K562 (cell line): Measurements from ENCODE around the gene B4GALT5. TPM values are rescaled to one million over a fixed set of nuclear protein-coding genes. Genes with fewer than 3 reads are reported as not detected.

Experiments
- ATF1 ChIP-seq, 2 experiments: fragments of 450-650 bp in 1 of 2; IDR thresholded peaks; 2 replicates each; pipeline ENCODE4 v1.6.1; 2016; ENCODE audit warnings: missing compliant biosample characterization in 1 of 2, missing genetic modification characterization in 1 of 2
- ATF7 ChIP-seq: fragments of 450-650 bp; IDR thresholded peaks from 2 replicates; pipeline ENCODE4 v1.7.1; 2014; ENCODE audit warnings: mild to moderate bottlenecking, moderate library complexity
- BMI1 ChIP-seq: fragments of 150-350 bp; IDR thresholded peaks from 2 replicates; pipeline ENCODE4 v1.6.1; 2014; ENCODE audit warnings: low read length
- FUS ChIP-seq: fragments of 200-400 bp; formaldehyde crosslinking; optimal IDR thresholded peaks from 2 replicates; pipeline ENCODE3; 2017; ENCODE audit warnings: low read depth, low read length
- HLTF ChIP-seq: fragments of 450-650 bp; IDR thresholded peaks from 2 replicates; pipeline ENCODE4 v1.6.1; 2016
- KHSRP ChIP-seq: fragments of 450-650 bp; IDR thresholded peaks from 2 replicates; pipeline ENCODE4 v1.6.1; 2017
- NFE2 ChIP-seq: IDR thresholded peaks from 2 replicates; pipeline ENCODE4 v1.6.1; 2014; ENCODE audit warnings: antibody characterized with exemption, low read depth
- PRMT5 ChIP-seq: sonication (generic); formaldehyde crosslinking; IDR thresholded peaks from 2 replicates; pipeline ENCODE4 v1.5.0; 2020; ENCODE audit warnings: missing genetic modification reagents
- PTBP1 ChIP-seq: fragments of 200-400 bp; formaldehyde crosslinking; IDR thresholded peaks from 2 replicates; pipeline ENCODE4 v1.6.1; 2017; ENCODE audit warnings: low read depth, low read length
- RBM14 ChIP-seq: fragments of 200-400 bp; formaldehyde crosslinking; IDR thresholded peaks from 2 replicates; pipeline ENCODE4 v1.6.1; 2018; ENCODE audit warnings: low read depth, mild to moderate bottlenecking, low read length, moderate library complexity, borderline replicate concordance; ENCODE audit not compliant: insufficient read depth
- SNIP1 ChIP-seq: fragments of 450-650 bp; IDR thresholded peaks from 2 replicates; pipeline ENCODE4 v1.7.1; 2017; ENCODE audit warnings: low read depth, mild to moderate bottlenecking
- SOX6 ChIP-seq: fragments of 450-650 bp; IDR thresholded peaks from 2 replicates; pipeline ENCODE4 v1.6.1; 2014; ENCODE audit warnings: mild to moderate bottlenecking
- TAF1 ChIP-seq: IDR thresholded peaks from 2 replicates; pipeline ENCODE4 v1.6.1; 2011; ENCODE audit warnings: mild to moderate bottlenecking, low read length, moderate library complexity; ENCODE audit not compliant: insufficient read depth, control insufficient read depth, severe bottlenecking; ENCODE audit errors: extremely low read depth
- TSC22D4 ChIP-seq: fragments of 450-650 bp; IDR thresholded peaks from 2 replicates; pipeline ENCODE4 v1.6.1; 2016; ENCODE audit warnings: missing genetic modification characterization, missing biosample characterization, control low read depth
- U2AF2 ChIP-seq: fragments of 200-400 bp; formaldehyde crosslinking; optimal IDR thresholded peaks from 2 replicates; pipeline ENCODE3; 2017; ENCODE audit warnings: low read depth, mild to moderate bottlenecking, low read length
- ZNF146 ChIP-seq: IDR thresholded peaks from one replicate; pipeline ENCODE4 v1.6.1; 2018; ENCODE audit warnings: missing compliant biosample characterization; ENCODE audit not compliant: unreplicated experiment
- ZNF184 ChIP-seq: sonication (generic); formaldehyde crosslinking; IDR thresholded peaks from 2 replicates; pipeline ENCODE4 v1.5.0; 2020; ENCODE audit warnings: missing genetic modification reagents
- ZNF217 ChIP-seq: sonication (generic); formaldehyde crosslinking; IDR thresholded peaks from 2 replicates; pipeline ENCODE4 v1.8.0; 2022; ENCODE audit warnings: mild to moderate bottlenecking, missing genetic modification reagents
- polyA plus RNA-seq, 8 experiments: library from polyadenylated mRNA; depleted of rRNA in 4 of 8; stranded (reverse) in 5 of 8; unstranded in 3 of 8; fragments of >200 nt; fragmentation: Nextera tagmentation in 2 of 8; fragmentation: Illumina TruSeq in 1 of 8; extraction: Ambion mirVana in 2 of 8; extraction: Trizol in 1 of 8; gene quantifications; 2 replicates each; pipeline versions ENCODE4 v1.2.1 to v1.2.3, GENCODE V29; 2011 to 2014; ENCODE audit warnings: inconsistent platforms in 1 of 8, missing spikeins in 1 of 8
- total RNA-seq, 7 experiments: library from RNA; depleted of rRNA in 6 of 7; stranded (reverse); fragments of >200 nt in 6 of 7; fragmentation: Illumina TruSeq in 2 of 7; extraction: Trizol in 2 of 7; gene quantifications; 2 replicates each; pipeline versions ENCODE4 v1.2.1 to v1.2.3, GENCODE V29; 2011 to 2021; ENCODE audit warnings: low replicate concordance in 1 of 7
- TF ChIP-seq, protein P1 (sequence below), 3 experiments: fragments of 200-800 bp in 1 of 3; fragments of 250-450 bp in 1 of 3; fragments of 450-650 bp in 1 of 3; sonication (Bioruptor Pico) in 1 of 3; sonication (Bioruptor generic) in 1 of 3; formaldehyde crosslinking in 1 of 3; IDR thresholded peaks; 2 replicates each; pipeline versions ENCODE4 v1.6.1 to v1.8.0; 2016 to 2022; ENCODE audit warnings: mild to moderate bottlenecking in 2 of 3, missing genetic modification characterization in 2 of 3, missing compliant biosample characterization in 1 of 3, moderate library complexity in 1 of 3
- TF ChIP-seq, protein P2 (sequence below): fragments of 250-450 bp; sonication (Bioruptor Pico); IDR thresholded peaks from 2 replicates; pipeline ENCODE4 v1.5.0; 2021; ENCODE audit warnings: mild to moderate bottlenecking, moderate library complexity
- TF ChIP-seq, protein P3 (sequence below): sonication (generic); formaldehyde crosslinking; IDR thresholded peaks from 2 replicates; pipeline ENCODE4 v1.8.1; 2022; ENCODE audit warnings: missing genetic modification reagents

Gene B4GALT5
- total and polyA plus RNA-seq, 9 of the 15 experiments (the other 6 are each of a cell fraction or from before 2014, with no cell fraction given), result 8.5 to 32.6 (median 23.4) TPM

DNA sequence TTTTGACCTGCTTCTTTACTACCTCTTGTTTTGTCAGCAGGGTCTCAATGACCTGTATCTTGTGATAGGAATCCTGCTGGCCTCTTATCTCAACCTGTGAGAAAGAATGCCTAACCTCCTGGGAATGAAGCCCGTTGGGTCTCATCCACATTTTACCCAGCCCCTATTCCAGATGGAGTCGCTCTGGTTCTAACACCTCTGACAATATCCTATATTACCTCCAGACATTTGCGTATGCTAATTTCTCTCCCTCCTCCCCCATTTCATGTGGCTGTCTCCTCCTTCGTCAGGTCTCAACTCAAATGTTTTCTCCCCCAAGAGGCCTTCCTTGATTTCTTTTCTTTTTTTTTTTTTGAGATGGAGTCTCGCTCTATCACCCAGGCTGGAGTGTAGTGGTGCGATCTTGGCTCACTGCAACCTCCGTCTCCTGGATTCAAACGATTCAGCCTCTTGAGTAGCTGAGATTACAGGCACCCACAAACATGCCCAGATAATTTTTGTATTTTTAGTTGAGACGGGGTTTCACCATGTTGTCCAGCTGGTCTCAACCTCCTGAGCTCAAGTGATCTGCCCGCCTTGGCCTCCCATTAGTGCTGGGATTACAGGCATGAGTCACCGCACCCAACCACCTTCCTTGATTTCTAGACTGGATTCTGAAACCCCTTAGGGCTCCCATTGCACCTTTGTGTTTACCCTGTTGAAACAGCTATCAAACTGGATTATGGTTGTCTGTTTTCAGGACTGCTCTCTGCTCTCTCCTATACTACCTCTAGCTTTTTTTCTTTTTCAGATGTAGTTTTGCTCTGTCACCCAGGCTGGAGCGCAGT lies 49.5 kb upstream of the B4GALT5 start (continued):
- TF ChIP-seq, protein P1, sequence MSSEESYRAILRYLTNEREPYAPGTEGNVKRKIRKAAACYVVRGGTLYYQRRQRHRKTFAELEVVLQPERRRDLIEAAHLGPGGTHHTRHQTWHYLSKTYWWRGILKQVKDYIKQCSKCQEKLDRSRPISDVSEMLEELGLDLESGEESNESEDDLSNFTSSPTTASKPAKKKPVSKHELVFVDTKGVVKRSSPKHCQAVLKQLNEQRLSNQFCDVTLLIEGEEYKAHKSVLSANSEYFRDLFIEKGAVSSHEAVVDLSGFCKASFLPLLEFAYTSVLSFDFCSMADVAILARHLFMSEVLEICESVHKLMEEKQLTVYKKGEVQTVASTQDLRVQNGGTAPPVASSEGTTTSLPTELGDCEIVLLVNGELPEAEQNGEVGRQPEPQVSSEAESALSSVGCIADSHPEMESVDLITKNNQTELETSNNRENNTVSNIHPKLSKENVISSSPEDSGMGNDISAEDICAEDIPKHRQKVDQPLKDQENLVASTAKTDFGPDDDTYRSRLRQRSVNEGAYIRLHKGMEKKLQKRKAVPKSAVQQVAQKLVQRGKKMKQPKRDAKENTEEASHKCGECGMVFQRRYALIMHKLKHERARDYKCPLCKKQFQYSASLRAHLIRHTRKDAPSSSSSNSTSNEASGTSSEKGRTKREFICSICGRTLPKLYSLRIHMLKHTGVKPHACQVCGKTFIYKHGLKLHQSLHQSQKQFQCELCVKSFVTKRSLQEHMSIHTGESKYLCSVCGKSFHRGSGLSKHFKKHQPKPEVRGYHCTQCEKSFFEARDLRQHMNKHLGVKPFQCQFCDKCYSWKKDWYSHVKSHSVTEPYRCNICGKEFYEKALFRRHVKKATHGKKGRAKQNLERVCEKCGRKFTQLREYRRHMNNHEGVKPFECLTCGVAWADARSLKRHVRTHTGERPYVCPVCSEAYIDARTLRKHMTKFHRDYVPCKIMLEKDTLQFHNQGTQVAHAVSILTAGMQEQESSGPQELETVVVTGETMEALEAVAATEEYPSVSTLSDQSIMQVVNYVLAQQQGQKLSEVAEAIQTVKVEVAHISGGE (CRISPR knock-in tag; IDR thresholded peaks at IDR 0.05), result peak in 1 of 3 experiments; percentile 22; a peak in 1 of 6 replicates
- TF ChIP-seq SOX6 (no peak), U2AF2 (no peak), ZNF146 (CRISPR knock-in tag) (no peak), TSC22D4 (tag) (no peak), RBM14 (no peak), ATF7 (no peak), HLTF (no peak), TAF1 (no peak), PTBP1 (no peak), ZNF184 (CRISPR knock-in tag) (no peak), BMI1 (no peak), FUS (no peak), ZNF217 (no peak), KHSRP (no peak), SNIP1 (no peak), ATF1 (CRISPR knock-in tag; IDR thresholded peaks at IDR 0.05) (no peak), ATF1 (tag; IDR thresholded peaks at IDR 0.05) (no peak; the same call in none of the 2 replicates), PRMT5 (CRISPR knock-in tag) (no peak), NFE2 (no peak)
- TF ChIP-seq, protein P2, sequence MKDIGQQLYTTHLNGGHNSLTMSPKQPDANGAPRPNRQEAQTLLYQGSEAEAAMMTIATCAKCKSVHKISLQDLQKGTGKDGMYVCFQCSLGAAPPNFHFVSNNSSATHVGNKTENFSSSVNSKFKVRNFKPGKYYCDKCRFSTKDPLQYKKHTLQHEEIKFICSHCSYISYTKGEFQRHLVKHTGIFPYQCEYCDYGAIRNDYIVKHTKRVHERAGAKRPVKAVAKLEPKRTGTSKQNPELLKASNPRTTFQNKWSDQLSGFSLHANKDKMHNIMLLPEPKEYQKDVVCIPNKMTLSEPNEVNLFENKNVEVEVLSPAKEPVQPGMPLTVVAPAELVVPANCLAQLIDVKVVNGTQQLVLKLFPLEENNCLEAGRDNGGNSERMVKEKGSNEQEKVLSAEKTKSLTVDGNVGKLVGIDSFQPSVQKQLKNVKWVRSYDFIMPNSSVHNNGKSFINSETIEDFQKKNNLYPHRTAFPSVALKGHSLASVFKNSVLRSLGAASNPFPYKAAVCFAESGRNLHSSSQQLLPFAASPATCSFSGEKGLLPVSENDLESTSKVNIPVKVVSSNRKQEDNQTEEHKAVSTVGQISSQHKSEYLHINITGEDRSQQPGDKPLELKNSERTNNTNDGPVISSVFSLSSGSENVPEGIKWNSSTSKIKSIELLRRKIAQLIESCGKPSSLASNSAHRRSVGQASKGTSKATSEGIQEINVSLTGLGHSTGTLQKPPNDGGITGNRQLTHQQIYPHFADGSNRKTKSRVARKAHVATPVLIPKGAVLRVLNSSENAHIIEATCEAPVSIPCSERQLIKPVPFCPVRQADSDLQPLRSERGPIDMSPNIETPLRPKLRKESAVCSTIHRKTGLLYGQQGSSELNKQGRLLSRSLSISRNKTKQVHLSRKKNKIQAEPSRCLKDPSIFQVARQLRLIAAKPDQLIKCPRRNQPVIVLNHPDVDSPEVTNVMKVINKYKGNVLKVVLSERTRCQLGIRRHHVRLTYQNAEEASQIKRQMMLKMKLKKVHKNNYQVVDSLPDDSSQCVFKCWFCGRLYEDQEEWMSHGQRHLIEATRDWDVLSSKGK (CRISPR knock-in tag), result no peak
- TF ChIP-seq, protein P3, sequence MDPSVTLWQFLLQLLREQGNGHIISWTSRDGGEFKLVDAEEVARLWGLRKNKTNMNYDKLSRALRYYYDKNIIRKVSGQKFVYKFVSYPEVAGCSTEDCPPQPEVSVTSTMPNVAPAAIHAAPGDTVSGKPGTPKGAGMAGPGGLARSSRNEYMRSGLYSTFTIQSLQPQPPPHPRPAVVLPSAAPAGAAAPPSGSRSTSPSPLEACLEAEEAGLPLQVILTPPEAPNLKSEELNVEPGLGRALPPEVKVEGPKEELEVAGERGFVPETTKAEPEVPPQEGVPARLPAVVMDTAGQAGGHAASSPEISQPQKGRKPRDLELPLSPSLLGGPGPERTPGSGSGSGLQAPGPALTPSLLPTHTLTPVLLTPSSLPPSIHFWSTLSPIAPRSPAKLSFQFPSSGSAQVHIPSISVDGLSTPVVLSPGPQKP (CRISPR knock-in tag), result no peak
